Measurements from ENCODE around the gene SLC16A3. TPM values are rescaled to one million over a fixed set of nuclear protein-coding genes. Genes with fewer than 3 reads are reported as not detected.

Gene SLC16A3
- total RNA-seq, 1 experiment from 2014 or later = 652 TPM

DNA sequence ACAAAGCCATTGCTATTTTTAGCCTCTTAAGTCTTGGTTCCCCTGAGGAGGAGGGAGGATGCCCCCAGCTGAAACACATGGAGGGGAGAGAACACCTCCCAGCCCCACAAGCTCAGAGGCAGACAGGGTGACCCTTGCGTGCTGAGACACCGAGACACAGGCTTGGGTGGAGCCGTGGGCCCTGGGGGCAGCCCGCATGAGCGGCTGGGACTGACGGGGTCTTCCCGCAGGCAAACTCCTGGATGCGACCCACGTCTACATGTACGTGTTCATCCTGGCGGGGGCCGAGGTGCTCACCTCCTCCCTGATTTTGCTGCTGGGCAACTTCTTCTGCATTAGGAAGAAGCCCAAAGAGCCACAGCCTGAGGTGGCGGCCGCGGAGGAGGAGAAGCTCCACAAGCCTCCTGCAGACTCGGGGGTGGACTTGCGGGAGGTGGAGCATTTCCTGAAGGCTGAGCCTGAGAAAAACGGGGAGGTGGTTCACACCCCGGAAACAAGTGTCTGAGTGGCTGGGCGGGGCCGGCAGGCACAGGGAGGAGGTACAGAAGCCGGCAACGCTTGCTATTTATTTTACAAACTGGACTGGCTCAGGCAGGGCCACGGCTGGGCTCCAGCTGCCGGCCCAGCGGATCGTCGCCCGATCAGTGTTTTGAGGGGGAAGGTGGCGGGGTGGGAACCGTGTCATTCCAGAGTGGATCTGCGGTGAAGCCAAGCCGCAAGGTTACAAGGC lies 9.8 kb downstream of the SLC16A3 start:
- DNase-seq = no peak
- H3K4me3 ChIP-seq = no peak overlapping the region
- H3K27me3 ChIP-seq = no peaks in the 10 kb centered on the region
- H3K9me3 ChIP-seq = no peaks in the 10 kb centered on the region
- peaks cover 91% of the 10 kb centered on the region for H3K36me3 ChIP-seq

DNA sequence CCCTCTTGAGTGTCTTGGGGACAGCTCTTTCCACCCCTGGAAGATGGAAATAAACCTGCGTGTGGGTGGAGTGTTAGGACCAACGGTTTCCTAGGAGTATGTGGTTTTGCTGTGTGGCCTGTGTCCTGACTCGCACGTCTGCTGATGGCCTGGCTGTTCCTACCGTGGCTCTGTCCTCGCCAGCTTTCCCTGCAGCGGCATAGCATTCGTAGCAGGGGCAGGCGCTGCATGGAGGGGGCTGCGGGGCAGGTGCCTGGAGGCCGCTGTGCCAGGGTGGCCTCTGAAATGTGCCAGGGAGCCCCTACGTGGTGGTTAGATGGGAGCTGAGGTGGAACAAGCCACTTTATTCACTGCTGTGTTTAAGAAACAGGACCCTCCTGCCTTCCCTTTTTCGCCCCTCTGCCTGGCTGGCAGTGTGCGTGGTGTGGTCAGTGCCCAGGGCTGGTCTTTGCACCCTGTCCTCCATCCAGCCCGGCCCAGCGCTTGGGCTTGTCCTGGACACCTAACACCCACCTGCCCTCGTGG lies 10.6 kb downstream of the SLC16A3 start:
- H3K36me3 ChIP-seq = peaks cover 94% of the 10 kb centered on the region
- no peaks in the 10 kb centered on the region for H3K9me3 ChIP-seq
- DNase-seq = no peak
- no peaks in the 10 kb centered on the region for H3K27me3 ChIP-seq
- H3K4me3 ChIP-seq = no peak overlapping the region

- no peaks in the 10 kb centered on the region for H3K27me3 ChIP-seq
- H3K4me3 ChIP-seq = no peak overlapping the region
- no peaks in the 10 kb centered on the region for H3K9me3 ChIP-seq
- no peak for DNase-seq
- H3K36me3 ChIP-seq = peaks cover 94% of the 10 kb centered on the region
These were observed 11.2 kb downstream of the SLC16A3 start for GRCh38 chr17:82239926-82240505.

DNA sequence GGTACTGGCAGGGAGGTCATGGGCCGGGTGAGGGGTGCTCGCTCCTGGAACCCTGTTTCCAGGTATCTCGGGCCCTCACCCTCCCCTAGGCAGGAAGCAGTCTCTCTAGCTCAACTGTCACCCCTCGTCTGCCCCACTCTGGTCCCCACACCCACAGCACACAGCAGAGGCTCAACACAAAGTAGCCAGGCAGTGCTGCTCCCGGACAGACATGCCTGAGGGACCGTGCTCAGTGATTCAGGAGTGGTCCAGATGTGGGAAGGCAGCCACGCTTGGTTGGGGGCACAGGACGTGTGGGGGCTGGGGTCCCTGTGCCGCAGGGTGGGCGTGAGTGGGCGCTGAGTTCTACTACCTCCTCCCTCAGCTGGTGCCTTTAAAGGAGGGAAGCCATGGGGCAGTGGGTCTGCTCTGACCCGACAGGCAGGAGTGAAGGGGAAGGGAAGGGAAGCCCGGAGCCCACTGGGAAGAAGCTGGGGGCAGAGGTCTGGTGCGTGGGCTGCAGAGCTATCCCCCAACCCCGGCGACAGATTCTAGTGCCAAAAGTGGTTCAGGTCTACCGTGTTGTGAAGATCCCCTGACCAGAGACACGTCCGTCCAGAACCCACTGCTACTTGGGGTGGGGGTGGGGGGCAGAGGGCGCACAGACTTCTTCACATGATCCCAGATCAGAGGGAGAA lies 11.8 kb downstream of the SLC16A3 start:
- no peak for DNase-seq
- peaks cover 94% of the 10 kb centered on the region for H3K36me3 ChIP-seq

GRCh38 chr17:82241183-82241925 lies 12.5 kb downstream of the SLC16A3 start:
- Histone ChIP-seq H3K27me3 (no peaks in the 10 kb centered on the region), H3K36me3 (peaks cover 94% of the 10 kb centered on the region), H3K9me3 (no peaks in the 10 kb centered on the region), H3K4me3 (no peak overlapping the region)
- peak; percentile 92 for DNase-seq

More for the DNA sequence above, 11.8 kb downstream of the SLC16A3 start:
- H3K27me3 ChIP-seq = no peaks in the 10 kb centered on the region
- H3K9me3 ChIP-seq = no peaks in the 10 kb centered on the region
- no peak overlapping the region for H3K4me3 ChIP-seq

DNA sequence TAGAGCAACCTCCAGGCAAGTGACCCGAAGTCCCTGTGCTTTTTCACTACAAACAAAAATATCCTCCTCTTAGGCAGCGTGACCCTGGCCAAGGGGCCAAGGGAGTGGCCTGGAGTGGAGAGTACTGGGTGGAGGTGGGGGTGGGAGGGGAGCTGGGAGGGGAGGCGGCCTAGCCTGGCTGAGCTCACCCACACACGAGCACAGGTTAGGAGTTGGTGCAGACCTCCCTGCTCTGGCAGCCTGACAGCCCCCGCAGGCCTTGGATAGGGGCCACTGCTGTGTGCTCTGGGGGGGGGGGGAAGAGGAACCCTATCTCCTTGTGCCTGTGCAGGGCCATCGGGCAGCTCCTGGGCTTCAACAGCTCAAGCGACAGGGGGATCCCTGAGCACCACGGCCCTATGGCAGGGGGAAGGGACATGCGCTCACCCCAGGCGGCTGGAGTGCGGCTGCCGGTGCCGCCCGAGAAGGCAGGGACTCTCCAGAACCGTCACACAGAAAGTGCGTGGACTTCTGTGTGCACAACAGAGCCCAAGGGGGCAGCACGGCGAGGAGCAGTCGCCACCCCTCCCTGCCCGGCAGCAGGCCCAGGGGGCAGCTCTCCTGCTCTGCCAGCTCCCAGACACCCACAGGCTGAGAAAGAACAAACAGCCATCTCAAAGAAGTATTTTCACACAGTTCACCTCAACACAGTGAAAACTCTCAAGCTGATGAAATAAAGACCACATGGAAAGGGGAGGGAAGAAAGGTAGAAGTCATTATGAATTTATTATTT lies 13.3 kb downstream of the SLC16A3 start:
- no peak overlapping the region for H3K4me3 ChIP-seq
- H3K27me3 ChIP-seq = no peaks in the 10 kb centered on the region
- peaks cover 94% of the 10 kb centered on the region for H3K36me3 ChIP-seq
- DNase-seq = no peak
- H3K9me3 ChIP-seq = no peaks in the 10 kb centered on the region

- no peaks in the 10 kb centered on the region for H3K9me3 ChIP-seq
- H3K36me3 ChIP-seq = peaks cover 94% of the 10 kb centered on the region
- no peak for DNase-seq
- no peaks in the 10 kb centered on the region for H3K27me3 ChIP-seq
- no peak overlapping the region for H3K4me3 ChIP-seq
These were observed 13.8 kb downstream of the SLC16A3 start for GRCh38 chr17:82242698-82242976.

DNA sequence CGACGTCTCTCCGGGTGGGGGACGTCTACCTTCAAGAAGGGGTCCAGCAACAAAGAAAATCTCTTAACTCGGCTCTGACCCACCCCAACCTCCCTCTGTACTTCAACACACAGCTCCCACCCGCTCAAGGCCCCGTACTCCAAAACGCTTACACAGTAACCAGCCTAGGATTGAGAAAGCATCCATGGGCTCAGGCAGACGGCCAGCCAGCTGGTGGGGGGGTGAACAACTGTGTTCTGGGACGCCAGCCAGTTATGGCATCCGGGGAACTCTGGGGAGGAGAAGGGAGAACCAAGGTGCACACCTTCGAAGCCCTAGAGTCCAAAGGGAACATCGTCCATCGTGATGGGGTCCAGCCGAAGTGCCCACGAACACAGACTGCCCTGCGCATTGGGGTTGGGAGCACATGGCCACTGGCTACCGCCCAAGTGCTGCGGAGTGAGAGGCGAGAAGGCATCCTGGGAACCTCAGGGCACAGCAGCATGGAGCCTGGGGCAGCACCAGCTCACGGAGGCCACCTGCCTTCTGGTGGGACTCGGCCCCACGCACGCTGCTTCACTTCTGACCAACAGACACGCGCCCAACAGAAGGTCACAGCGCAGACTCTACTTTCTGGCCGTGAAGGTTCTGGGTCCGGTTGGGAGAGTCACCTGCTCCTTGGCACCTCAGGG lies 14.3 kb downstream of the SLC16A3 start:
- peak; percentile 86 for DNase-seq
- H3K9me3 ChIP-seq = no peaks in the 10 kb centered on the region
- H3K27me3 ChIP-seq = no peaks in the 10 kb centered on the region
- no peak overlapping the region for H3K4me3 ChIP-seq
- H3K36me3 ChIP-seq = peaks cover 94% of the 10 kb centered on the region

DNA sequence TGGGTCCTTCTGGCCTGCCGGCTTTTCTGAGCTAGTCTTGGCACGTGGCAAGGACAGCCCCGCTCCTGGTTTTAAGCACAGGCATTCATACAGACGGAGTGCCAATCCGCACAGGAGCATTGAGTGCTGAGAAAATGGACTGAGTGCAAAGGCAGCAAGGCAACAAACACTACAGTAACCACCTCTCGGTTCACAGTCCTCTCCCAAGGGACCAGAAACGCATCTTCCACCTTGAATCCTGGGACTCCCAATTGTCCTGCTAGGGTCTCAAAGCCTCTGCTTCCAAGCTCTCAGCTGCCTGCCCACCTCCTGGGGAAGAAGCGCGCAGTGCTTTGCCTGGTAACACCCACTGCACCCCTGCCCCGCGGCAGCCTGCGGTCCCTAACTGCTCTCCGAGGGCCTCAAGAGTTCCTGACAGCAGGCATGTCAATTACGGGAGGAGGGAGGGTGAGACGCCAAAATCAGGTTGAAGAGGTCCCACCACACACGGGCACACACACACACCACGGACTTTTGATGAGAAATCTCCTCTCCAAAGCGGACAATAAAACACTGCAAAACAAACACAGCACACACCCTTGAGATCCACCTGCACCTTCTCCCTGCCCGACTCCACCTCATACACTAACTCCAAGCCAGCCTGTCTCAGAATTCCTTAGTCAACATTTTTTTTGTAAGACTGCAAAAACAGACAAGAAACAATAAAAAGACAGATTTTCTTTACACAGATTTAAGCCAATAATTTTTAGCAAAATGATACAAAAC lies 15.0 kb downstream of the SLC16A3 start:
- Histone ChIP-seq H3K27me3 (no peaks in the 10 kb centered on the region), H3K9me3 (no peaks in the 10 kb centered on the region), H3K4me3 (no peak overlapping the region), H3K36me3 (peaks cover 94% of the 10 kb centered on the region)
- no peak for DNase-seq

DNA sequence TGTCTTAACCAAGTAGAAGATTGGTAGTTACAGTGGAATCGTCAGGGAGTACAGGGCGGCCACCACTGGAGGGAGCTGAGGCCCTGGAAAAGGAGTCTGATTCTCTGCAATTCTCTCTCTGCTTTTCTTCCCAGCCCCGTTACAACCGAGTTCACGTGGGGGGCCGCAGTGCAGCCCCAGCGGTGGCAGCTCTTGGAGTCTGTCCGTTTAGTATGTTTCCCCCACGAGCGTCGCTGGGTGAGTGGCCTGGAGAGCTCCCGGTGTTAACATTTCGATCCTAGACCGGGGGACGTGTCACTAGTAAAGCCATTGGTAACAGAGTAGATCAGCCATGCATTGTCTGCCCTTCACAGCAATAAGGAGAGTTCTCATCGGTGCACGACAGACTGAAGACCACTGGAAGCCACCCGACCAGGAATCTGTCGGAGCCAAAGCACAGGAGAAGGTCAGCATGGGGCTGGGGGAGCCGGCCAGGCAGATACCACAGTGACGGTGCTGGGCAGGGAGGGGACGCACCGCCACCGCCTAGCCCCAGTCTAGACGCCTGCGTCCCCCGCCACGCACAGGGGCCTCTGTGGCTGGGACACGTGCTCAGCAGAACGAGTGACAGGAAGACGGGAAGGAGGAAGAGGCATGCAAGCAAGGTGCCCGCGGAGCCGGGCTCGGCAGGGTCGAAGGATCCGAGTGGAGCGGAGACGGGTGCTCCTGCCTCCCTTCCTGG lies 15.7 kb downstream of the SLC16A3 start:
- Histone ChIP-seq H3K36me3 (peaks cover 96% of the 10 kb centered on the region), H3K4me3 (no peak overlapping the region), H3K9me3 (no peaks in the 10 kb centered on the region), H3K27me3 (no peaks in the 10 kb centered on the region)
- DNase-seq = no peak

GRCh38 chr17:82245134-82246039 lies 16.5 kb downstream of the SLC16A3 start:
- Histone ChIP-seq H3K27me3 (no peaks in the 10 kb centered on the region), H3K9me3 (no peaks in the 10 kb centered on the region), H3K4me3 (no peak overlapping the region), H3K36me3 (peaks cover 96% of the 10 kb centered on the region)
- DNase-seq = no peak

- no peak overlapping the region for H3K4me3 ChIP-seq
- no peaks in the 10 kb centered on the region for H3K27me3 ChIP-seq
- peaks cover 97% of the 10 kb centered on the region for H3K36me3 ChIP-seq
- DNase-seq = no peak
- H3K9me3 ChIP-seq = no peaks in the 10 kb centered on the region
These were observed 17.2 kb downstream of the SLC16A3 start for GRCh38 chr17:82246040-82246364.

GRCh38 chr17:82246365-82247181 lies 17.7 kb downstream of the SLC16A3 start:
- H3K36me3 ChIP-seq = peaks cover 97% of the 10 kb centered on the region
- no peak for DNase-seq

More at GRCh38 chr17:82246365-82247181, 17.7 kb downstream of the SLC16A3 start:
- Histone ChIP-seq H3K4me3 (no peak overlapping the region), H3K27me3 (no peaks in the 10 kb centered on the region), H3K9me3 (no peaks in the 10 kb centered on the region)

Data from MG63 (cell line).